Measurements from ENCODE around the gene OR6N1. TPM values are rescaled to one million over a fixed set of nuclear protein-coding genes. Genes with fewer than 3 reads are reported as not detected.

OR6N1 gene
- total and polyA plus RNA-seq, 9 of the 15 experiments (the other 6 are each of a cell fraction or from before 2014, with no cell fraction given) = 0.01 to 0.07 TPM; not detected in 7

GRCh38 chr1:158819461-158820443, 47.8 kb upstream of the OR6N1 start (continued):
- TF ChIP-seq CBX2 (IDR thresholded peaks at IDR 0.05; ENCODE audit: insufficient read depth, low read length, poor library complexity, severe bottlenecking) (no peak), TAF1 (IDR thresholded peaks at IDR 0.05; ENCODE audit: control insufficient read depth, extremely low read depth, insufficient read depth, low read length, severe bottlenecking) (no peak), SRSF1 (IDR thresholded peaks at IDR 0.05; ENCODE audit: low read depth, low read length) (no peak), CTCF (IDR thresholded peaks at IDR 0.05 in 2 of 3, conservative IDR thresholded peaks at IDR 0.05 in 1 of 3; ENCODE audit: insufficient read depth in 2 of 3, low read depth in 1 of 3, low read length in 3 of 3) (no peak), ZC3H11A (IDR thresholded peaks at IDR 0.05; ENCODE audit: low read depth, low read length) (no peak), KLF10 (CRISPR knock-in tag; IDR thresholded peaks at IDR 0.05) (no peak), ZNF561 (CRISPR knock-in tag; conservative IDR thresholded peaks at IDR 0.05) (no peak), NRF1 (conservative IDR thresholded peaks at IDR 0.05 in 1 of 2, IDR thresholded peaks at IDR 0.05 in 1 of 2) (peak in 1 of 2 experiments; percentile 11; a peak in 1 of 4 replicates), ETS2 (tag; IDR thresholded peaks at IDR 0.05; ENCODE audit: borderline replicate concordance, poor library complexity, severe bottlenecking) (no peak), NEUROD1 (IDR thresholded peaks at IDR 0.05; ENCODE audit: borderline replicate concordance, low read depth, low read length, partially characterized antibody) (peak; percentile 86), SNAPC5 (CRISPR knock-in tag; IDR thresholded peaks at IDR 0.05) (no peak), SMARCA4 (IDR thresholded peaks at IDR 0.05) (peak; percentile 99), ZNF143 (CRISPR knock-in tag; IDR thresholded peaks at IDR 0.05) (no peak), BCOR (IDR thresholded peaks at IDR 0.05) (peak; percentile 68; the same call in 1 of the 2 replicates), ZFP1 (CRISPR knock-in tag; IDR thresholded peaks at IDR 0.05) (no peak), UBTF (IDR thresholded peaks at IDR 0.05; ENCODE audit: borderline replicate concordance in 1 of 2, low read depth in 2 of 2, low read length in 2 of 2) (no peak)

Data from K562 (cell line).